HepG2 (cell line): ENCODE measurements around the gene DEGS1. TPM values are rescaled to one million over a fixed set of nuclear protein-coding genes. Genes with fewer than 3 reads are reported as not detected.

ENCODE experiments used
- ARID4A ChIP-seq: sonication (generic); formaldehyde crosslinking; IDR thresholded peaks from 2 replicates; pipeline ENCODE4 v1.5.0; 2020; ENCODE audit warnings: mild to moderate bottlenecking, missing genetic modification reagents, borderline replicate concordance
- ATF5 ChIP-seq: sonication (generic); formaldehyde crosslinking; IDR thresholded peaks from 2 replicates; pipeline ENCODE4 v1.4.0; 2020; ENCODE audit warnings: mild to moderate bottlenecking, low read depth, missing genetic modification reagents
- CENPX ChIP-seq: sonication (generic); formaldehyde crosslinking; IDR thresholded peaks from 2 replicates; pipeline ENCODE4 v1.9.0; 2021; ENCODE audit warnings: mild to moderate bottlenecking, missing genetic modification reagents, moderate library complexity
- CSRNP1 ChIP-seq: sonication (generic); formaldehyde crosslinking; IDR thresholded peaks from 2 replicates; pipeline ENCODE4 v1.8.1; 2023; ENCODE audit warnings: mild to moderate bottlenecking, missing genetic modification reagents
- EED ChIP-seq: sonication (generic); formaldehyde crosslinking; IDR thresholded peaks from 2 replicates; pipeline ENCODE4 v1.5.0; 2020; ENCODE audit warnings: mild to moderate bottlenecking, missing genetic modification reagents
- HIC2 ChIP-seq: sonication (generic); formaldehyde crosslinking; IDR thresholded peaks from 2 replicates; pipeline ENCODE4 v1.9.0; 2022; ENCODE audit warnings: low read depth, missing genetic modification reagents
- KDM2A ChIP-seq: sonication (generic); formaldehyde crosslinking; IDR thresholded peaks from 2 replicates; pipeline ENCODE4 v1.4.0; 2020; ENCODE audit warnings: low read depth, missing genetic modification reagents, borderline replicate concordance
- RBAK ChIP-seq: sonication (generic); formaldehyde crosslinking; IDR thresholded peaks from 2 replicates; pipeline ENCODE4 v1.5.1; 2020; ENCODE audit warnings: mild to moderate bottlenecking, missing genetic modification reagents
- RXRB ChIP-seq: IDR thresholded peaks from 2 replicates; pipeline ENCODE4 v1.6.1; 2016; ENCODE audit warnings: borderline replicate concordance, missing genetic modification reagents, missing compliant biosample characterization
- ZBTB39 ChIP-seq: sonication (generic); formaldehyde crosslinking; IDR thresholded peaks from 2 replicates; pipeline ENCODE4 v1.5.0; 2020; ENCODE audit warnings: missing genetic modification reagents
- ZEB1 ChIP-seq: IDR thresholded peaks from 2 replicates; pipeline ENCODE4 v1.6.1; 2012; ENCODE audit warnings: mild to moderate bottlenecking, low read depth, inconsistent platforms; ENCODE audit not compliant: insufficient replicate concordance
- ZNF121 ChIP-seq: sonication (generic); formaldehyde crosslinking; IDR thresholded peaks from 2 replicates; pipeline ENCODE4 v1.5.0; 2020; ENCODE audit warnings: mild to moderate bottlenecking, missing genetic modification reagents
- ZNF354B ChIP-seq: sonication (generic); formaldehyde crosslinking; IDR thresholded peaks from 2 replicates; pipeline ENCODE4 v1.8.0; 2022; ENCODE audit warnings: mild to moderate bottlenecking, missing genetic modification reagents
- ZNF383 ChIP-seq: sonication (generic); formaldehyde crosslinking; IDR thresholded peaks from 2 replicates; pipeline ENCODE4 v1.4.0; 2020; ENCODE audit warnings: missing genetic modification reagents, mild to moderate bottlenecking, borderline replicate concordance
- ZNF510 ChIP-seq: sonication (generic); formaldehyde crosslinking; IDR thresholded peaks from 2 replicates; pipeline ENCODE4 v1.4.0; 2020; ENCODE audit warnings: low read depth, mild to moderate bottlenecking, missing genetic modification reagents
- ZNF577 ChIP-seq: sonication (generic); formaldehyde crosslinking; IDR thresholded peaks from 2 replicates; pipeline ENCODE4 v1.4.0; 2020; ENCODE audit warnings: mild to moderate bottlenecking, low read depth, missing genetic modification reagents, borderline replicate concordance
- ZNF580 ChIP-seq: IDR thresholded peaks from 2 replicates; pipeline ENCODE4 v1.6.1; 2016; ENCODE audit warnings: low read depth, borderline replicate concordance
- polyA plus RNA-seq, 8 experiments: library from polyadenylated mRNA; depleted of rRNA in 3 of 8; stranded (reverse) in 7 of 8; unstranded in 1 of 8; fragments of >200 nt; fragmentation: Illumina TruSeq in 4 of 8; extraction: Trizol in 4 of 8; gene quantifications; 2 replicates each; pipeline versions ENCODE4 v1.2.1 to v1.2.3, GENCODE V29; 2011 to 2016; ENCODE audit warnings: low read depth in 4 of 8, missing spikeins in 1 of 8, mixed read lengths in 1 of 8; ENCODE audit not compliant: insufficient read depth in 1 of 8
- total RNA-seq, 5 experiments: library from RNA; depleted of rRNA; stranded (reverse); fragments of >200 nt; fragmentation: Illumina TruSeq; extraction: Trizol; gene quantifications; 2 replicates each; pipeline ENCODE4 v1.2.3, GENCODE V29; 2016; ENCODE audit warnings: low read depth in 1 of 5

The DEGS1 gene
- total and polyA plus RNA-seq, 2 of the 13 experiments (the other 11 are each of a cell fraction or from before 2014, with no cell fraction given), result 18.1 to 35.9 TPM

- TF ChIP-seq RBAK (no peak), ATF5 (CRISPR knock-in tag) (no peak), ZEB1 (no peak), EED (CRISPR knock-in tag) (no peak), ZNF580 (CRISPR knock-in tag) (0 out of 2 replicates have a peak, but pooled peaks have one; percentile 28), ZNF121 (no peak), ZBTB39 (no peak), HIC2 (CRISPR knock-in tag) (no peak), KDM2A (CRISPR knock-in tag) (peak; percentile 65; the same call in 1 of the 2 replicates), ZNF510 (no peak; the same call in 1 of the 2 replicates), ZNF577 (no peak), ZNF354B (CRISPR knock-in tag) (no peak), CSRNP1 (CRISPR knock-in tag) (no peak), RXRB (CRISPR knock-in tag) (no peak), ARID4A (peak; percentile 70; the same call in 1 of the 2 replicates), ZNF383 (CRISPR knock-in tag) (no peak), CENPX (no peak)
These were observed at the start of gene DEGS1 (continued) for GRCh38 chr1:224182866-224183590.
